Memory B cell (primary cell): ENCODE results near the gene ALS2CL.
A peak's percentile ranks its signal among the peaks of the same experiment; 100 is the strongest.

Source experiments
- ATAC-seq: fragments of 150-1000 bp; cut with Tn5 transposase; 2 replicates; pipeline ENCODE4 v1.10.0; 2021; ENCODE audit warnings: low read depth, mild to moderate bottlenecking, moderate library complexity
- DNase-seq, 2 donors: peaks; one replicate each; pipeline ENCODE4 v3.0.0; 2022; ENCODE audit warnings: low spot score in 2 of 2
- H3K27ac Mint-ChIP-seq: one replicate; pipeline ENCODE4 v1.8.0; 2022; ENCODE audit warnings: mild to moderate bottlenecking, moderate library complexity, mixed read lengths
- H3K27me3 Mint-ChIP-seq: one replicate; pipeline ENCODE4 v1.8.0; 2022; ENCODE audit warnings: mixed read lengths
- H3K36me3 Mint-ChIP-seq: one replicate; pipeline ENCODE4 v1.8.0; 2022; ENCODE audit warnings: mild to moderate bottlenecking, mixed read lengths
- H3K4me1 Mint-ChIP-seq: one replicate; pipeline ENCODE4 v1.8.0; 2022; ENCODE audit warnings: mixed read lengths
- H3K4me3 Mint-ChIP-seq: one replicate; pipeline ENCODE4 v1.8.0; 2022; ENCODE audit warnings: mild to moderate bottlenecking, moderate library complexity, mixed read lengths
- H3K9me3 Mint-ChIP-seq: one replicate; pipeline ENCODE4 v1.8.0; 2022; ENCODE audit warnings: mixed read lengths

The ALS2CL gene

DNA sequence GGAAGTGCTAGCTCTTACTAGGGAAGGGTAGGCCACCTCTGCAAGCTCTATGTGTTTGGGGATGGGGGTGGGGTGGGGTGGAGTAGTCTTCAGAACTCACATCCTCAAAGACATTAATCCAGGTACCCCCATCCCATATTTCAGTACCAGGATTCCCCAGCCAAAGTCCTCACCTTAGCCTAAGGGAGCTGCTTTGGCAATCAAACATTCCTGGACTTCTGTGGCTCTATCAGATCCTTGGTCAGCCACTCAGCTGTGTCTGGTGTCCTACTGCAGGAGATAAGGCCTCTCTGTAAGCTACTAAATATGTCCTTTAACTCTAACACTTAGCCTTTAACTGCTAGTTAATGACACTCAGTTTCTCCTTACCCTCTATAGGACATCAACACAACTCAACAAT lies 54.3 kb downstream of the ALS2CL start:
- H3K27ac Mint-ChIP-seq, result no peak overlapping the region
- peaks cover 5% of the 10 kb centered on the region for H3K36me3 Mint-ChIP-seq
- no peak for DNase-seq
- H3K4me3 Mint-ChIP-seq, result no peak overlapping the region
- peaks cover 9% of the 10 kb centered on the region for H3K9me3 Mint-ChIP-seq
- ATAC-seq, result no peak
- no peaks in the 10 kb centered on the region for H3K4me1 Mint-ChIP-seq
- H3K27me3 Mint-ChIP-seq, result peaks cover 12% of the 10 kb centered on the region

DNA sequence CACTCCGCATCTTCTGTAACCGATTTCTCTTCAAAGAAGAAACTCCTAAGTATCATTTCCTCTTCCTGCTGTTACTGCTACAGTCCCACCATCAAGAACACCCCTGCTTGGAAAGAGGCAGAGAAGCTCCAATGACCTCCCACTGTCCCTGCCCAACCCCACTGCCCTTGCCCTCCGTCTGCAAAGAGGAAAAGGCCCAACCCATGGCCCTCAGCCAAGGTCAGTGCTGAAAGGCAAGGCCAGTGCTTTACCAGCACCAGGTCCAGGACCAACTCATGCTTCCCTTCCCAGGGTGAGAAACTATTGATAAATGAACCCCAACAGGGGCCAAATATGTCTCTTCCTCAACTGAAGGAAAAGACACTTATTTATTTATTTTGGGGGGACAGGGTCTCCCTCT lies 58.6 kb downstream of the ALS2CL start:
- Mint-ChIP-seq H3K27ac (no peak overlapping the region), H3K4me3 (no peak overlapping the region), H3K9me3 (peaks cover 2% of the 10 kb centered on the region)

DNA sequence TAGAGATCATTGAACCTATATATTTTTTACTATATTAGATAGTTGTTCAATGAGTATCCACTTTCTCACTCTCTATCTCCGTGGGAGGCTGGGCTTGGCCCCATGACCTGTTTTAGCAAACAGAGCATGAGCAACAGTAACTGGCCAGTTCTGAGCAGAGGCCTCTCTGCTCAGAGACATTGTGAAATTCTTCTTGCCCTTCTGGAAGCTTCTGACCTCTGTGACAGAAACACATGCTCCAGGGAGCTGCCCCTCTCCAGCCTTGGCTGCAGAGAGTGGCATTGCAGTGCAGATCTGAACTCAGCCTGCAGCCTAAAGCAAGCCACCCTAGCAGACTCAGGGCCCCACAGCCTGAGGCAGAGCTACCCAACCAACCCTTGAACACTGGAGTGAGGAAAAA lies 60.7 kb downstream of the ALS2CL start:
- Mint-ChIP-seq H3K36me3 (no peaks in the 10 kb centered on the region), H3K27me3 (peaks cover 4% of the 10 kb centered on the region), H3K4me1 (peaks cover 11% of the 10 kb centered on the region), H3K4me3 (no peak overlapping the region), H3K27ac (no peak overlapping the region), H3K9me3 (no peaks in the 10 kb centered on the region)
- no peak for ATAC-seq
- no peak for DNase-seq

More for the DNA sequence above, 58.6 kb downstream of the ALS2CL start:
- Mint-ChIP-seq H3K27me3 (peaks cover 6% of the 10 kb centered on the region), H3K4me1 (peaks cover 4% of the 10 kb centered on the region), H3K36me3 (no peaks in the 10 kb centered on the region)
- DNase-seq, result no peak
- ATAC-seq, result no peak

DNA sequence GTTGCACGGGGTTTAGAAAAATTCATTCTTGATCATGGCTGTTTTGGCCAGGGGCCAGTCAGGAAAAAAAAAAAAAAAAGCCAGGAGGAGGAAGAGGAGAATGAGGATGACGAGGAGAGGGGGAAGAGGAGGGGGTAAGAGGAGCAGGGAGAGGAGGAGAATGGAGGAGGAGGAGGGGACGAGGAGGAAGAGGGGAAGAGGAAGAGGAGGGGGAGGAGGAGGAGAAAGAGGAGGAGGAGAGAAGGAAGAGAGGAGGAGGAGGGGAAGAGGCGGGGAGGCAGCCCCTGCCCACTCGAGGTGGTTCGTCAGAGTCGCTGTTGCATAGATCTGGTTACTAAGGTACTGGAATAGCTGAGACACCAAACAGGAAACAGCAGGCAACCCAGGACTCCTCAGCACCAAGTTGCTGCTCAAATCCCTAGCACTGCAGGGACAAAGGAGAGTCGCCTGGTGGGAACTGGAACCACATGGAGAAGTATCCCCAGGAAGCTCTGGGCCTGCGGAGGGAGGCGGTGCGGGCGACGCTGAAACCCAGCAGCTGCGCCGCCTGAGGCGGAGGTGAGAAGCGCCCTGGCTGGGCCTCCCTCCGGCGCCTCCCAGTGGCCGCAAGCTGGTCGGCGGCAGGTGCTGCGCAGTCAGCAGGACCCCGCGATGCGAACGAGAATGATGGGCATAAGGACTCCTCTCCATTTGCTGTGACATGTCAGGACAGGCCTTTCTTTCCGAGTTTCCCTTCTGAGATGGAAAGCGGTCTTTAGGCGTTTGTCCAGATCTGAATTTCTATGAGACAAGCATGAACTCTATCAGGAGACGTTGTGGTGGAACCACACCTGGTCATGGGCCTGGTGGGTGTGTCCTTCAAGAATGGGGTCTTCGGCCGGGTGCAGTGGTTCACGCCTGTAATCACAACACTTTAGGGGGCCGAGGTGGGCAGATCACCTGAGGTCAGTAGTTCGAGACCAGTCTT lies 63.6 kb downstream of the ALS2CL start:
- peak; percentile 99 for ATAC-seq
- H3K9me3 Mint-ChIP-seq, result no peaks in the 10 kb centered on the region
- H3K27ac Mint-ChIP-seq, result peak overlapping the region; percentile 62
- peaks cover 11% of the 10 kb centered on the region for H3K4me1 Mint-ChIP-seq
- H3K36me3 Mint-ChIP-seq, result no peaks in the 10 kb centered on the region
- H3K4me3 Mint-ChIP-seq, result peak overlapping the region; percentile 70
- peak; percentile 76 for DNase-seq
- H3K27me3 Mint-ChIP-seq, result no peaks in the 10 kb centered on the region

DNA sequence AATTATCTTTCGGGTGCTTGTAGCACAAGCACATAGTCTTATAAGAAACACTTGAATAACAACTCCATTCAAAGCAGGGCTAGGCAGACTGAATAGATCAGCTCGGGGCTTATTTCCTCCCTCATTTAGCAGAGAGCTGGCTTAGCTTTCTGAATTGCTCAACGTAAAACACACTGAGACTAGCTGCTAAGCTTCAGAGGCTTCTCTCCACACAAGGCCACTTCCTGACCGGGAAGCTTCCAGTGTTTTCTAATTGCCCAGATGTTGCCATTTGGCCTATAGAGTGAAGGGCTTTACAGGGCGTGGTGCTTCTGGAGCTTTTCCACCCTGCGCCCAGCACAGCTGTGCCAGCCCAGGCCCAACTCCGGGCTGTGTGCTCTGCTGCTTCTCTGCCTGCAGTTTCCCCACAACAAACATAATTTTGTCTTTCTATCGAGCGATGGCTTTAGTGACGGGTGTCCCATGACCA lies 64.5 kb downstream of the ALS2CL start:
- Mint-ChIP-seq H3K36me3 (no peaks in the 10 kb centered on the region), H3K4me1 (peaks cover 11% of the 10 kb centered on the region), H3K27ac (peak overlapping the region; percentile 62), H3K27me3 (no peaks in the 10 kb centered on the region), H3K9me3 (no peaks in the 10 kb centered on the region), H3K4me3 (peak overlapping the region; percentile 70)
- ATAC-seq (no peak), DNase-seq (no peak)

DNA sequence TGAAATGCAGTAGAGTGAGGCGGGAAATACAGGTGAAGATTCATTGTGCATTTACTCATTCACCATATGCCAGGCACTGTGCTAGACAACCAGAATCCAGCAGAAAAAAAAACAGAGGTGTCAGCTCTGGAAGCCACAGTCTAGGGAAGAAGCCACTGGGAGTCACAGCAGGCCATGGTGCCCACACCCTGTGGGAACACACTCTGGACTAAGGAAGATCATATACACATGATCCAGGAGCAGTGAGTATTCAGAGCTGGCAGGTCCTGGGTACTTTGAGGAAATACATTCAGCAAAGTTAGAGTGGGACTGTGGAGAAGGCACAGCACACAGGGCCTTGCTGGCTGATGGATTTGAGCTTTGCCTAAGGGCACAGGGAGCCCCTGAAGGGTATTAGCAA lies 66.4 kb downstream of the ALS2CL start:
- ATAC-seq, result no peak
- Mint-ChIP-seq H3K9me3 (no peaks in the 10 kb centered on the region), H3K27me3 (no peaks in the 10 kb centered on the region), H3K4me3 (no peak overlapping the region), H3K4me1 (peaks cover 11% of the 10 kb centered on the region), H3K27ac (no peak overlapping the region), H3K36me3 (no peaks in the 10 kb centered on the region)
- DNase-seq, result no peak

DNA sequence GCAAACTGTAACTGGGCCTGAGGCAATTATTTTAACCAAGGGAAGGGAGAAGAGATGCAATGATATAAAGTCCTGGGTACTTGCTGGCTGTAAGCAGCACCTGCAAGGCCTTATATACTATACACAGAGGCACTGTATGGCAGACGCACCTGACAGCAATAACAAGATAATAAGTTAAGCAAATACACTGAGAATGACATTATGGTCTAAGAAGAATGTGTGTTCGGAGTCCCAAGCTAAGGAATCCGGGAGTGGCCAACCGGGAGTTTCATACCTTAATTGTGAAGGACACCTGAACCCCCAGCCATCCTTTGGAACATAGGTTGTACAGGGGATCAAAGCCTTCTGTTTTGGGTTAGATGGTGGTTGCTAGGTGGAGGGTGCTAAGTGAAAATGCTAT lies 67.4 kb downstream of the ALS2CL start:
- no peaks in the 10 kb centered on the region for H3K27me3 Mint-ChIP-seq
- H3K4me3 Mint-ChIP-seq, result no peak overlapping the region
- H3K4me1 Mint-ChIP-seq, result peaks cover 11% of the 10 kb centered on the region
- H3K36me3 Mint-ChIP-seq, result no peaks in the 10 kb centered on the region
- no peaks in the 10 kb centered on the region for H3K9me3 Mint-ChIP-seq
- no peak overlapping the region for H3K27ac Mint-ChIP-seq
- DNase-seq, result no peak
- no peak for ATAC-seq

DNA sequence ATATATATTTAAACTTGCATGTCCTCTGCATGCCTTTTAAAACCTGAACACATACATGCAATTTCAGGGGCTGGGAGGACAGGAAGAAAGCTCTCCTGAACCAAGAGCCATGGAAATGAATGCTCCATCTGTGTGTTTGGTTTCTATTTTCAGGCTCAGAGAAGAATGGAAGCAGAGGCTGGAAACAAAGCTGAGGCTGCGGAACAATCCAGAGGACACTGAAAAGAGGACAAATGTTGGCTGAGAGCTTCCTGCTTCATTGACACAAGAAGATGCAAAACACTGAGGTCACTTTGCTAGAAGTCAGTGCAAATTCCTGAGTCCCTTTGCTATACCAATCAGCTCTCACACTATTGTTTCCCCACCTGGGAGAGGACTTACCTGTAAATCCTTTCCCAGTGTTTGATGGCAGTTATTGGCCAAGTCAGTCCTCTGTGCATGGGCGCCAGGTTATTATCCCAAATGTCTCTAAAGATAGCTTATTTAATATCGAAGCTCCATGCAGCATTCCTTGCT lies 68.4 kb downstream of the ALS2CL start:
- no peaks in the 10 kb centered on the region for H3K9me3 Mint-ChIP-seq
- H3K36me3 Mint-ChIP-seq, result no peaks in the 10 kb centered on the region
- DNase-seq, result no peak
- H3K4me3 Mint-ChIP-seq, result no peak overlapping the region
- no peak overlapping the region for H3K27ac Mint-ChIP-seq
- H3K4me1 Mint-ChIP-seq, result peaks cover 8% of the 10 kb centered on the region
- ATAC-seq, result no peak
- H3K27me3 Mint-ChIP-seq, result peaks cover 2% of the 10 kb centered on the region

DNA sequence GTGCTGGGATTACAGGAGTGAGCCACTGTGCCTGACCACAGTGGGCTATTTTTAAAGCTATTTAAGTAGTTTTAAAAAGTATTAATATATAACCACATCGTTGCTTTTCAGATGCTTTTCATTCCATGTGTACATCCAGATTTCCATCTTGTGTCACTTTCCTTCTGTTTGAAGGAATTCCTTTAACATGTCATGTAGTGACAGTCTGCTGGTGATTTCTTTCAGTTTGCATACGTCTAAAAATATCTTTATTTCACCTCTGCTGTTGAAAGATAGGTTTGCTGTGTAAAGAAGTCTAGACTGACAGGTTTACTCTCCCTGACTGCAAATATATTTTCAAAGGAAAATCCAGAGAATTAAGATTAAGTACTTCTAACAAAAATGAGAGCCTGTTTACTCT lies 68.9 kb downstream of the ALS2CL start:
- peaks cover 4% of the 10 kb centered on the region for H3K27me3 Mint-ChIP-seq
- H3K27ac Mint-ChIP-seq, result no peak overlapping the region
- no peaks in the 10 kb centered on the region for H3K9me3 Mint-ChIP-seq
- ATAC-seq (no peak), DNase-seq (no peak)
- H3K36me3 Mint-ChIP-seq, result no peaks in the 10 kb centered on the region
- H3K4me1 Mint-ChIP-seq, result peaks cover 4% of the 10 kb centered on the region
- H3K4me3 Mint-ChIP-seq, result no peak overlapping the region

DNA sequence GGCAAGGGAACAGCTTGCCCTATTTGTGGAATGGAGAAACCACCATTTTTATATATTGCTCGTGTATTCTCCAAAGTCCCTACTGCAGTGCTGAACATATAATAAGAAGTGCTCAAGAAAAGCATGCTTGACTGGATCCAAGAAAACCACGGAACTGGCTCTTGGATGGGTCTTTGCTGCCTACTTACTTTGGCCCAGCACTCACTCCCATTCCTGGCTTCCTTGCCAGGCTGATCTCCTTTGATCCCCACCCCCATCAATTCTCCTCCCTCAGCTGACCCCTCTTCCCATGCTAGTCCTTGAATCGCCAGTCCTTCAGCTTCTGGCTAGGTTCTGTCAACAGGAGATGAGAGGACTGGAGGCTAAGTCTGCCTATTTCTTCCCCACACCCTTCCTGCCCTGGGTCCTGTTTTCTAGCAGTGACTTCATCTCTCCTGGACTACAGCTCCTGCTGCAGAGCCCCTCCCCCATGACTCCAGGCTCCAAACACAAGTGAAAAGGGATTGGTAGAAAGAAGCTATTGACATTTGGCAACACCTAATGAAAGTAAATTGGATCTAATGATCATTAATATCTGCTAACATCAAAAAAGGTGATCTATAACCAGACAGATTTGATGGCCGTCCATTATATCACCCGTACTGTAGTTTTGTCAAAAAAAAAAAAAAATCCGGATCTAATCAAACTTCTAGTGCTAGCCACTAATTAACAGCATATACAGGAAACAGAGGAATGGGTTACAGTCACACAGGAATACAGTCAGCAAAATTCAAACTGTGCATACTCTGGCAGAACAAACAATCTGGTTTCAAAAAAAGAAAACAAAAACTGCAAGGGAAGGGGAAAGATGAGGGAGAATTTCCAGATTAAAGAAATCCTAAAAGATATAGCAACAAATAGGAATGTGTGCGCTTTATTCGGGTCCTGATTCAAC lies 73.4 kb downstream of the ALS2CL start:
- DNase-seq, result no peak
- H3K4me1 Mint-ChIP-seq, result no peaks in the 10 kb centered on the region
- ATAC-seq, result no peak
- H3K4me3 Mint-ChIP-seq, result no peak overlapping the region
- peaks cover 13% of the 10 kb centered on the region for H3K27me3 Mint-ChIP-seq
- H3K9me3 Mint-ChIP-seq, result no peaks in the 10 kb centered on the region
- H3K27ac Mint-ChIP-seq, result no peak overlapping the region
- no peaks in the 10 kb centered on the region for H3K36me3 Mint-ChIP-seq
